NCI-H1417 (cell line): ENCODE results near the gene CAMK2D.

Source experiments
- DNase-seq, 3 experiments: peaks; one replicate each; lab custom pipeline; 2025; lab: John Stamatoyannopoulos, UW

Gene CAMK2D

DNA sequence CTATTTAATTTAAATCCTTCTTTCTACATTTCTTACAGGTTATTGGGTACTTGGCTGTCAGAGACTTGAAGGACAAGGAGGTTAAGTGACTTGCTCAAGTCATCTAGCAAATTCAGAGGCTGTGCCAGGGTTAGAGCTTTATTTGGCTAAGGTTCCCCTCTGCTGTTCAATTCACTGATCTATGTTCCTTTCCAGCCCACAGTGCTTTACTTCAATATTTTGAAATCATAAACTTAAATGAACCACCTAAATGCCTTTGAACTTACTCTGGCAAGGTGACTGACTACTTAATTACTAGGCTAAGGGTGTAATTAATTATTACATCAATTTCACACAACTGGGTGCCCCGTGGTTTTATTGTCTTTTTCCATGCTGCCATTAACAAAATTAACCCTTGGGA is 288.7 kb downstream of the CAMK2D start:
- peak in 2 of 3 experiments; percentile 53 to 87 for DNase-seq

DNA sequence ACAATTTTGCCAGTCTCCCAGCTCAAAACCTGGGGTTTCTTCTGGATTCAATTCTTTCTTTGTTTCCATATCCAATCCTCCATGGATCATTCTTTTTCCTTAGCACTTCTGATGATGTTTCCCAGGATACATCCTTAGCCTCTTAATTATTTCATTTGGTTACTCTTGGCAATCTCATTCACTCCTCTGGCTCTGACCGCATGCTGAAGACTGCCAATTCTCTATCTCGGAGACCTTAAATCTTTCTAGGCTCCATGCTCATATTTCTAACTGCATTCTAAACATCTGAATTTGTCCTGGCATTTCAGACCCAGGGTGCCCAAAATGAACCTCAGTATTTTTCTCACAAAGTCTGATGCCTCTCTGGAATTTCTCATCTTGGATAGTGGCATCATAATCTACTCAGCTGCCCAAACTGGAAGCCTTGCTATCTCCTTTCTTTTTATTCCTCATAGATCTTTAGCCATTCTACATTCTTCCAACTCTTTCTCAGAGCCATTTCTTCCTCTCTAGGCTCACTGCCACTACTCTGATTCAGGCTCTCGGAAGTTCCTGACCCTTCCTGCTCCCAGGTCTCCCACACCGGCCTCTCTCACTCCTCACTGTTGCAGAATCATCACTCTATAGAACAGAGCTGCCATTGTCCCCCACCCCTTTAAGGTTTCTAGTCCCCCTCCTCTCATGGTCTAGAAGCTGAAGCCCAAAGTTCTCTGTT is 290.2 kb downstream of the CAMK2D start:
- DNase-seq, result no peak

DNA sequence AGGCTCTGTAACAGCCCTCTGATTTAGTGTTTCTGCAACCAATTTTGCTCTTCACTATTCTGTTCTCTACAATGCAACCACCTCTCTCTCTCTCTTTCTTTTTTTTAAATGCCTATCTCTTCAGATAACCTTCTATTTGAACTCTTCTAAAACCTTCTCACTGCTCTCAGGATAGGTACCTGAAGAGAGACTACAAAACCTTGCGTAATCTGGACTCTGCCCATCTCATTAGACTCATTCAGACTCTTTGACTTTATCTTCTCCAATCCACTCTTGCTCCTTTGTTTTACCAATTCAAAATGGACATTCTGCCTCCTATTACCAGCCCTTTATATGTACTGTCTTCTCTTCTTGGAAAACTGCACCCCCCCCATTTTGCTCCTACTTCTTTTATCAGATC is 291.6 kb downstream of the CAMK2D start:
- no peak for DNase-seq

DNA sequence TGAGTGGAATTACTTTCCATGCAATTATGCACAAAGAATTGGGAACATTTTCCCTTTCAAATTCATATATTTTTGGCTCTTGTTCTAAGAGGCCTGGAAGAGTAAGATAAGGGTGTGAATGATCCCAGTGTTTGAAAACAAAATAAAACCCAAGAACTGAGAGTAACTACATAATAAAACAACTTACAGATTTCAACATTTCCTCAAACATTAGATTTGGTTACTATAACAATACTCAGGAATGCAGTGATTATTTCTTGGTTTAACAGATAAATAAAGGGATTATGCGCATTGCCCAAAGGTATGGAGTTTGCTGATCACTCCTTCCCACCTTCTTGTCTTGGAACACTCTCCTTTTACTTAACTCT is 292.5 kb downstream of the CAMK2D start:
- no peak for DNase-seq

DNA sequence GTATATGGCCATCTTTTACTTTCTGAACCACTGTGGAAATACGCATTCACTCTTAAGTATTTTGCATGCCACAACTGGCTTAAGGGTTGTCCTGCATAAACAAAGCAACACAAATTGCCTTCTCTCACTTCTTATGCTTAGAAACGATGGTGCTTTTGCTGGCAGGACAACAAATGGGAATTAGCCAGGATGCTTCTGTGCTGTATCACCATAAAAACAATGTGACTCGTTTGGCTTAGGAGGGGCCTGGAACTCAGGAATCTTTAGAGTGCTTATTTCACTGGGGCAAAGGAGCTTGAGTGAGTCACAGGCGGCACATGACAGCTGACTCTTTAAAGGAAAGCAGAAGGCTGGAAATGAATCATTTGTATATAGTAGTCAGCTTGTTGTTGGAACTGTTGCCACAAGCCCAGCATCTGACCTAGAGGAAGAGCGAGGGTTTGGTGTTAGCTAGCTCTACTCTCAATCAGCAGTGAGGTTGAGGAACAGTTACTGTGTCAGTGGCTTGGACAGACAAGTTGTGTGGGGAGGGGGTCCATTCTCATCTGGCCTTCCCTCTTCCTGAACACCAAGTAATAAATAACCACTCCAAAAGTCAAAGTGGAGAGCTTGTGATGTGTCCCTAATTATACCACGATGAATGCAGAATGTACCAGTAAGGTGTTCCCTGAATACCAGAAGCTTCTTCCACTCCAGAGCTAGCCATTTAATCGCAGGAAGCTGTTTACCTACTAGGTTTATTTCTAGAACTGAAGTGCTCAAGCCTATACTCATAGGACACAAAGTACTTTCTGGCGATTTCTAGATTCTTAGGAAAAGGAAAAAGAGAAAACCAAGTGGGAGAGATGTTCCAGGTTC is 293.1 kb downstream of the CAMK2D start:
- DNase-seq, result no peak

DNA sequence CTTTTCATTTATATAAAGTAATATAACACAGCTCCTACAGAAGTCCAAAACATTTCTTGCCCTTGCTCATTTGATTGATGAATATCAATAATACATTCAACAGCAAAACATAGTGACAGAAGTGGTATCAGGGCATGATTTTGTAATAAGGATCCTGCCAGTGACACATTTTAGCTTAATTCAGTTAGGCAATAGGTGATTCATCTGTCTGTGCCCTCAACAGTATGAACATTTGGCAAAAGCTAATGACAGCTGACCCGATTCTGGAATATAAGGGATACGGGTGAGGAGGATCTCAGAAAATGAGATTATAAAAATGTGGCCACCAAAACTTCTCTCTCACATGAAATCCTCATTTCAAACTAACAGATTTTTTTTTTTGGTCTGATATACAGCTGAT is 294.0 kb downstream of the CAMK2D start:
- DNase-seq, result no peak

DNA sequence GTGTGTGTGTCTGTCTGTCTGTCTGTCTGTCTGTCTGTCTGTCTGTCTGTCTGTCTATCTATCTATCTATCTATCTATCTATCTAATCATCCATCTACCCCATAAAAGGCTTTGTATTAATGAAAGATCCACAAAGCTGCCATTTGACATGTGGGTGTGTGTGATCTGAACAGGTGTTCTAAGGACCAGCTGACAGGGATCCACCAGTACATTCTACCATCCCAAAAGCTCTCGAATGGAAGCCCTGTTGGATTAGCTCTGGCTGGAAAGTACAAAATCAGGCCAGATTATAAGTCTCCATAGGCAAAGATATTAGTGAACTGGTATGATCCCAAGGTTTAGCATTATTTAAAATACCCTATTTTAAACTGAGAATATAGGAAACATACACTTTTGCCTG is 299.3 kb downstream of the CAMK2D start:
- no peak for DNase-seq

DNA sequence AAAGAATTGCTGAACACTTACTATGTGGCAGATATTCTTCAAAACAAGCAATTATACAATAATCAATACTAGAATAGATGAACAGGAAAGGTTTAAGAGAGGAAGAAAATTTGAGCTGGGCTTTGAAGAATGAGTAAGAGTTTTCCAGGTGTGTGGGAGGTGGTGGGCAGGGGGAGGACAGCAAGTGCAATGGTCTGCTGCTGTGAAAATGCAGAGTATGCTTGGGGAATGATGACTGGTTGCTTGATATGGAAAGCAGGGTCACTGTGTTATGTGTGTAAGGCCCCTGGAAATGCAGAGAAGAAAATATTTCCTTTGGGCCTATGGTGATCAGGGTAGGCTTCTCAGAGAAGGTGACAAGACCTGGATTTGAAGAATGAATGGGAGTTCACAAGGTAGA is 300.3 kb downstream of the CAMK2D start:
- no peak for DNase-seq

DNA sequence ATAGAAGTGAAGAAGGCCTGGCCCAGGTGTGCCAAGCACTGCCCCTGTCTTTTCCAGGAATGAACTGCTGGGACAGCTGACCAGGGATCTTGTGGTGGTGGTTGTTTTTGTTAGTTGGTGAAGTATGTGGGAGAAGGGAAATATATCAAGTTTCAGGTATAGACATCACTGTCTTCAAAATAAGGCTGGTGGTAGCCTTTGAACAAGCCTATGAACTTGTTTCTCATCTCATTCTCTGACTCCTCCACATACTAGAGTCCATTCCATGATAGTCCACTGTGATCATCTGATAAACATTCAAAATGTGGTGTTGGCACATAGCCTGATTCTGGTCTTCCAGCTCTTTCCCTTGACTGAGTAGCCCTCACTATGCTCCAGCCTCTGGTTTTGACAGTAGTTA is 303.7 kb downstream of the CAMK2D start:
- DNase-seq, result no peak

DNA sequence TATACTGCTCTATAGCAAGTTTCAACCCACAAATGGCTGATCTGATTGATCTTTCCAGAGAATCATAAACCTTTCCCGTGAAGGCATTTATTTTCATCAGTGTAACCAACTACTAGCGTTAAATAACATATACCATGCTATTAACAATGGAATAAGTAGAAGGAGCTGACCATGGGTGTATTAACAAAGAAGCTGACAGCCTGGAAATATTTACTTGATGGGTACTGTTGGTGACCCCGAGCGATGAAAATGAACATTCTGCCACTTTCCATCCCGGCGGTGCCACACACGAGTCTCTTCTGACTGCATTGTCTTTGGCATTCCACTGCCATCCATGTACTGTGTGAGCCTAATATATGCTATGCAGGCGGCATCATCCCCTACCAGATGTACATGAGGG is 304.4 kb downstream of the CAMK2D start:
- no peak for DNase-seq

DNA sequence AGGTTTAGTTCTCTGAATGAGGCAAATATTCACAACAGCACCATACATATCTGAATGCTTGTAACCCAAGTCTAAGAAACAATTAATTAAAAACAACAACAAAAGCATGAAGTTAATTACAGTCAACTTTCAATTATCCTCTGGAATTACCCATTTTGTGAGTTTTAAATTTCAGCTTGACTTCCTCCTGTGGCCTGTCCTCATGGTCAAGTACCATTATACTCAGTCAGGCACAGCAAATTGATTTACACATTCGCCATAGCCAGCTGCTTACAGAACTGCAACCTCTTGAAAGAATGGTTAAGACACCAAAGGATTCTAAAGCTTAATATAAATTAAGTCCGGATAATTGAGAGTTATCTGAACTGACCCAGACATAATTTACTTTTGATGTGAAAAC is 306.5 kb downstream of the CAMK2D start:
- DNase-seq, result peak; percentile 5 to 72 (median 13)

DNA sequence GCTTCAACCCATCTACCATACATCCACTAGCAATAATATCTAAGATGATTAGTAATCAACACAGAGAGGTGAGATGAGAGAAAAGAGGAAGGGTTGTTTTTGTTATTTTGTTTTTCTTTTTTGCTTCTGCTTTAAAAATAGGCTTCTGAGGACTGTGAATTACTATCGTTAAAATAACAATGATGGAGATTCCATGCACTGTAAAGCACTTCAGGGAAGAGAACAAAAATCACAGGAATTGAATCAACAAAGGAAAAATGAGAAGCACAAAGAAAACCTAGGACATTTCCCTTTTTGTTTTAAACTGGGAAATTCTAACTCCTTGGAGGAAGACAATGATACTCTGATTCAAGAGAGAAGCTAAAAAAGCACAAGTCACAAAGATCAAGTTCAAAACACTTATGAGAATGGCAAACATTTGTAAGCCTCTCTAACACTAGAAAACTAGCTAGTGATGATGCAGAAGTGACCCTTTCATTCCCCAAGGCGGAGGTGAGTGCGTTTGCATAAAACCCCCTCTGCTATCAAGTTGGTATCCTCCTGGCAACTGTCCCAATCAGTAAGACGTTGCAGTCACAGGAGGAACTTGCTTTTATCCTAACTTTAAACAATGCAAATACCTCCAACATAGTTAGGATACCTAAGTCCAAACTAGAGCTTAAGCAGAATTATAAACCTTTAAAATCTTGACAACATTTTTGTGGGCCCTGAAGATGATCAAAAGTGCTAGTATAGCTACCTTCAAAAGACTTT is 308.5 kb downstream of the CAMK2D start:
- DNase-seq, result peak in 1 of 3 experiments; percentile 24

DNA sequence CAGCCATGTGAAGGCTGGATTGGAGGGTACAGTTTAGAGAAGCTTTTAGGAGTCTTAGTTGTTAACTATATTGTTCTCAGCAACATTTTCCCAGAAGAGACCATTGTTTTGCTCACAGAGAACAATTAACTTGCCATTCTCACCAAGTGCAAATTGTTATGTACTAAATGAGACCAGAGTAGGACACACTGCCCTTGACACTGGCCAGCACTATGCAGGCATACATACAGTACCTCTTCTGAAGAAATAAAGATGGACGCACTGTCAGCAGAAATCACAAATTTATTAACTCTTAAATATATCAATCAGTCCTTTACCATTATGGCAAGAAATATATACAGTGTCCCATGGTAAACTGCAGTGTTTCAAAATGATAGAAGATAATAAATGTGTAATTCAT is 309.4 kb downstream of the CAMK2D start:
- no peak for DNase-seq

DNA sequence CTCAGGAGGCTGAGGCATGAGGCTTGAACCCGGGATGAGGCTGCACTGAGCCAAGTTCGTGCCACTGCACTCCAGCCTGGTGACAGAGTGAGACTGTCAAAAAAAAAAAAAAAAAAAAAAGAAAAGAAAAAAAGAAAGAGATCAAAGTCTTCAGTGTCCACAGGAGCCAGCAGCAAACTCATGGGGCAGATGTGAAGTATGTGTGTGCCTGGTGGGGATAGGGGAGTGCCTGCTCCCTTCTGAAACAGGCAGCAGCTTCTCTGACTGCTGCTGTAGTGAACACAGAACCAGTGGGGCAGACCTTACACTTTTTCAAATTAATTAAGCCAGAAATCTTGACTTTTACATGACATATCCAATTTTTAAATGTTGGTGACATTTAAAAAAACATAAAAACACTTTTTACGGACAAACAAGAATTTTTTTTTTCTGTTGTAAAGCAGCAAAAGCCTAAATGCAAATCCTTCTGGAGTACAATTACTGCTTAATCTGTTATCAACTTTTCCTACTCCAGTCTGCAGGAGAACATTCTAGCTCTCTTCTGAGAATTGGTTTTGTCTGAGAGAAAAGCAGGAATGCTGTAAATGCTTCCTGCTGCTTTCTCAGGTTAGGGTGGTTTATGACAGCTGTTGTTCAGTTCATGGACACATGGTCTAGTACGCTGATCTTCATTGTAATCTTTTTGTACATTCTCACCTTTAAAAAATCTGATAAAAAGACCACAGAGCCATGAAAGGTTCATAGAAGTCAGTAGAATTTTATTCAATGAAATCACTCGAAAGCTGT is 311.1 kb downstream of the CAMK2D start:
- no peak for DNase-seq

DNA sequence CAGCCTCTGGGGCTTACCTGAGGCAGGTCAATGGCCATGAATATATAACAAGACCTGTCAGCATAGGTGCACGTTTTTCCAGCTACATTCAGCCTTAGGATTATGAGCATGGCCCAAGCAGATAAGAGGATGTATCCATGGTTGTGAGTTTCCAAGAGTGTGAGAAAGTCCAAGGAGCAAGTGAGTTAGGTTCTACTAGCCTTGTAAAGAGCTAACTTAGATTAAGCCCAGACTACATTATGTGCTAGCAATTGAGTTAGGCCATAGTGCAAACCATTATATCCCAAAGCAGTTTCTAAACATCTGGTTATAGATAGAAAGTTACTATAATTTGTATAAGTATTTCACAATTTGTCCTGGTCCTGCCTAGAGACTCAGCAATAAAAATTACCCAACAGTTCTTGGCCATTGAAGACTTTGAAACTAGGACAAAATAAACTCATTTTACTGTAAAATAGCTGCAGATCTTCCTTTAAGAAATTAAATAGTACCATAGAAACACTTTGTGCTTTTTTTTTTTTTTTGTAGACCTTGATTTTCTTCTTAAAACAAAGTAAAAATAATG is 312.0 kb downstream of the CAMK2D start:
- no peak for DNase-seq

DNA sequence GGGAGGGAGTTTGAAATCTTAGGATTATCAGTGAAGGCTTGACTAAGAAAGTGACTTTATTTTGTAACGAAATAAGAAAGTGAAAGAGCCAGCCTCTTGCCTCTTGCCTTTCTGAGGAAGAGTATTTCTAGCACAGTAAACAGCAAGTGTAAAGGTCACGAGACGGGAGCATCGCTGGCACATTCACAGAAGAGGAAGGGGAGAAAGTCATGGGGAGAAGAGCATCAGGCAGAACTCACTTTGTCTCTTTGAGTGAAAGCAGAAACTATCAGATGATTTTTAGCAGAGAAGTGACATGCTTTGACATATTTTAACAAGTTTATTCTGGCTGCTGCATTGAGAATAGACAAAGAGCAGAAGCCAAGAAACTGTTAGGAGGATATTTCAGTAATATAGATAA is 313.8 kb downstream of the CAMK2D start:
- DNase-seq, result no peak

DNA sequence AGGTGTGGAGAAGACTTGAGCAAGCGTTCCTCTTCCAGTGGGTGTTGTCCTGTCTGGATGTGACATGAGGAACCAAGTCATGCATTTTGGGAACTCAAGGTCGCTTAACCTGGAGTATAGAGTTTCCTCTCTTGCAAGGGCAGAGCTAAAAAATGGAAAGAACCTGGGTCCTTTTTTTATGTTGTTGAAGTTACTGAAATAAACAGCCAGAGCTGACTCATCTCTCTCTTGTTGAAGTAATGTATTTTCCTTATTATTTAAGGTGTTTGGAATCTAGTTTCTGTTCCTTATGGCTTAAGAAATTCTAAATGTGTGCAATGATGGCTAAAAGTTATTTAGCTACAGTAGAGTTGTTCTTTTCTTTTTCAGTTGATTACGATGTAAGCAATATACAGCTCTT is 314.5 kb downstream of the CAMK2D start:
- no peak for DNase-seq

DNA sequence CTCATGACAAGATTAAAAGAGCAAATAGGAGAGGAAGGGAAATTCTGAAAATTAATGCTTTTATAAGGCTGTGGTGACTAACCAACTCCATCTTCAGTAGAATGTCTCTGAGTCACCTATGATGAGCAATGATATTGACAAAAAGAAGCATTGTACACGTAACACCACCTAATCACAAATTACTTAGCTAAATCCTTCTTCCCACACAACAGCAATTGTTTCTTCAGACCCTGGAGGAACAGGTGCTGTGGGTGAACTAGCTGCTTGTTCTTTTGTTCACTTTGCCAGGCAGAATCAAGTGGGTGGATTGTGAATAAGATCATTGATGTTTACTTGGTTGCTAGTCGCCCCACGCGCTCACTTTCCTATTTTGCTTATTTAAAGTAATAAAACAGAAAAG is 315.5 kb downstream of the CAMK2D start:
- DNase-seq, result peak in 2 of 3 experiments; percentile 2 to 53

DNA sequence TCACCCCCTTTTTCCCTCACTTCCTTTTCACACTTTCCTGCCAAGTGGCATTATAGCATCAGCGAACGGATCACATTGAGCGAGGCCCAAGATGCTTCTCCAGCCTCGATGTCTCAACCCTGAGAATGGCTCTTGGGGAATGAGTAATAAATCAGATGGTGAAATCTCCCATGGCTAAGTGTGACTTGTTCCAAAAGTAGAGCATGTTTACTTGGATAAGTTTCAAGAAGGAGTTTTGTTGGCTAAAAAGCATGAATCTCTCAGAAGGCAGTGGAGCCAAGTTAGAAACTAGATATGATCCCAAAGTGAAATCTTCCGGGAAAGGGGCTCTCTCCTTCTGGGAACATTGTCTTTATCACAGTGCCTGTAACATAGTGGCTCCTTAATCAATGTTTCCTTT is 316.3 kb downstream of the CAMK2D start:
- no peak for DNase-seq

DNA sequence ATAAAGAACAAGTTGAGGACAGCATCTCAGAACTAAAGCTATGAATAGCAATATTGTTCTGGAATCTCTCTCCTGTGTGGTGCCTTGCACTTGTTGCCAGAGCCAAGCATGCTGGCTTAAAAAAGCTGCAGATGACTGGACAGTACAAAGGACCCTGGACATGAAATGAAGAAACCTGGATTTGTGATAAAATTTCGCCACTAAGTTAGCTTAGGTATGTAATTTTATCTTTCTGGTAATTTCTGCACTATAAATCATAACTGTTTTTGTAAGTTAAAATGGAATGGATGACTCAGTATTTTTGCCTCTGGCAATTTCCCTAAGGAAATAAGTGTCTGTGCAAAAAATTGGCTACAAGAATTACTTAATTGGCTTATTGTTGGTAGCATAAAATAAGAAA is 317.2 kb downstream of the CAMK2D start:
- no peak for DNase-seq

DNA sequence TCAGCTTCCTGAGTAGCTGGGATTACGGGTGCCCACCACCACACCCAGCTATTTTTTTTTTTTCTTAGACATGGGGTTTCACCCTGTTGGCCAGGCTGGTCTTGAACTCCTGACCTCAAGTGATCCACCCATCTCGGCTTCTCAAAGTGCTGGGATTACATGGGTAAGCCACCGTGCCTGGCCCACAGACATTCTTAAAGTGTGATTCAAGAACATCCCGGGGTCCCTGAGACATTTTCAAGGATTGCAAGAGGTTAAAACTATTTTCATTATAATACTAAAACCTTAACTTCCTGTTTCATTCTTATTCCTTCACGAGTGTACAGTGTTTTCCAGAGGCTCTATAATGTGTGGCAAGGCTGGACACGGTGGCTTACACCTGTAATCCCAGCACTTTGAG is 318.7 kb downstream of the CAMK2D start:
- DNase-seq, result no peak

DNA sequence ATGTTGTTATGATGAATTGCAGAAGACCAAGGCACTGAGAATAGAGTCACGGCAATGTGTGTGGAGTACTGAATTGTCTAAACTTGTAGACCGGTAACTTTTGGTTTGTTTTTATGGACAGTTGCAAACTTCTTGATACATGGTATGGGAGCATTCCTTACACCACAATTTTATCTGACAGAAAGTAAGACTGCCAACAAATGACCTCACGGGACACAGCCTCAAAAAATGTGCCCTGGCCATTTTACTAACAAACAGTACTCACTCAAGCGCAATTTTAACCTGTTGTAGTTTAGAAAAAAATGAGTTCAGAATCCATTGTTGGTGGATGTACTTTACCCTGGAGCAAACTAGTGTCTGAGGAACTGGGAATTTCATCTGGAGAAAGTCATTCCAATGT is 321.2 kb downstream of the CAMK2D start:
- DNase-seq, result no peak
